Fibroblast of gingiva (primary cell): ENCODE data around the gene MXI1.
"Not testable (repeated sequence)": the region's sequence is repeated elsewhere in the genome, so short reads cannot be mapped to it uniquely, and the experiment has no call there.

Source experiments
- DNase-seq: peaks from one replicate; pipeline ENCODE4 v3.0.0-alpha.2; 2011; ENCODE audit warnings: low read depth

MXI1 gene

DNA sequence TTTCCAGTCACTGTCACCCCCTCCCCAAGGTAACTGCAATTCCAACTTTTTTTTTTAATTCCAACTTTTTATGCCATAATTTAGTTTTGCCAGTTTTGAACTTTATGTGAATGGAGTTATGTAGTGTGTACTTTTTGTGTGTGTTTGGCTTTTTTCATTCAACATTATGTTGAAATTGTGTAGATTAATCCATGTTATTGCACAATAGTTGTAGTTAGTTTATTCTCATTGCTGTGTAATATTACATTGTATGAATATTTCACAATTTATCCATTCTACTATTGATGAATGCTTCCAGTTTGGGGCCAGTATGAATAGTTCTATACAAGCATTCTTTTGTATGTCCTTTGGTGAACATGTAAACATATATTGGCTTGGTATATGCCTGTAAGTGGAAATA is 32.5 kb downstream of the MXI1 start:
- peak; percentile 14 for DNase-seq

DNA sequence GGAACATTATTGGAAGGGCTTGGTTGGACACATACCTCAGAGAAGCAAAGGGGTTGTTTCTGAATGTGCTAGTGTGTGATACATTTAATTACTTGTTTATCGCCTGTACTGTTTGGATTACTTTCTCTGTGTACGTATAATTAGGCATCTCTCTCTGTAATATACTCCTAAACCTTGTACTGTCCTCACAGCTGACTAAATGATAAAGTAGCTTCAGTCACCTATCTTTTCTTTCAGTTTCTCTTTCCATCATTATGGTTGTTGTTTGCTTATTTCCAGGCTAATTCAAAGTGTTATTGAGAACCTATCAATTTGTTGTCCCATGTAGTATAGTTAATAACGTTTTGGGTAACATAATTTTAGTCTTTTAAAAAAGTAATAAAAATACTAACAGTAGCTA is 34.0 kb downstream of the MXI1 start:
- no peak for DNase-seq

DNA sequence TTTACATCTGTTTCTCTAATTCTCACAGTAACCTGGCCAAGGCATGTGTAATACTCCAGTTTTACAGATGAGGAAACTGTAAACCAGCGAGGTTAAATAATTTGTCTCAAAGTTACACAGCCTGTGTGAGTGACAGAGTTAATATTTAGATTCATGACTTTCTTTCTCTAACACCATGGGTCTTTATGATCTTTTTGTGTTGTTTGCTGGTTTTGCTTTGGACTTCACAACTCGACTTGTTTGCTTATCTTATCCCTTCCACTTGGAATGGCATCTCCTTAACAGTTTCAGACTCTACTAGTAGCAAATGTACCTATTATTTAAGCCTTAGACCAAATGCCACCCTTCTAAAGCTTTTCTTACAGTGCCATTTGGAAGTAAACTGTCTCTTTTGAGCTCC is 34.4 kb downstream of the MXI1 start:
- DNase-seq = no peak

DNA sequence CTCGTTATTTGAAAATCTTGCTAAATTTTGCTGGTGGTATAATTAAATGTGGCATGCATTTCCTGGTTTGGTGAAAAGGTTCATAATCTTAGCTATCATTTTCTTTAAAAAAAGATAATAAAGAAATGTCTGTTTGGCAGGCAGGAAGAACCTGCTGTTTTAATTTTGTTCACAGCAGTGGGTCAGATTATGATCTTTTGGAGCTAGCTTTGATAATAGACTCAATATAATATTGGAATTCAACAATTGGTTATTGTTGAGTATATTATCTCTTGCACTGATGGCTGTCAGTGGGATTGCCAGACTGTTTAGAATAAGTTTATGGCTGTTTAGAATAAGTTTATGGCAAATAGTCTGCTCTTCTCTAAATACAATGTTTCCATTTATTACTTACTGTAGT is 35.1 kb downstream of the MXI1 start:
- DNase-seq = no peak

DNA sequence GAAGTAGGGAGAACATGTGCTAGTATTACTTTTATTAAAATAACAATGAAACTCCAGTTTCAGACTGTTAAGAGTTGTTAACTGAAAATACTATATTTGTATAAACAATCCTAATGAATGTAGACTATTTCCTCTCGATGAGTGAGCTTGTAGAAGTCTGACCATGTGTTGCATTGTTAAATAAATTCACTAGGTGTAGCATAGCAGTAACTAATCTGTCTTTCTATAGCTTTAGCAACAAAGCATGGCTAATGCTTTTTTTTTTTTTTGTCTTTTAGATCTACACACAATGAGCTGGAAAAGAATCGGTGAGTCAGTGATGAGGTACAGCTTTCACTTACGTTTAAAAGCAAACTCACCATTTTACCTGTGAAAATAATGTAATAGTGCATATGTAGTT is 37.1 kb downstream of the MXI1 start:
- no peak for DNase-seq

DNA sequence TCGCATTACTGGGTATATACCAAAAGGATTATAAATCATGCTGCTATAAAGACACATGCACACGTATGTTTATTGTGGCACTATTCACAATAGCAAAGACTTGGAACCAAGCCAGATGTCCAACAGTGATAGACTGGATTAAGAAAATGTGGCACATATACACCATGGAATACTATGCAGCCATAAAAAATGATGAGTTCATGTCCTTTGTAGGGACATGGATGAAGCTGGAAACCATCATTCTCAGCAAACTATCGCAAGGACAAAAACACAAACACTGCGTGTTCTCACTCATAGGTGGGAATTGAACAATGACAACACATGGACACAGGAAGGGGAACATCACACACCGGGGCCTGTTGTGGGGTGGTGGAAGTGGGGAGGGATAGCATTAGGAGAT is 40.4 kb downstream of the MXI1 start:
- DNase-seq = not testable (repeated sequence)

DNA sequence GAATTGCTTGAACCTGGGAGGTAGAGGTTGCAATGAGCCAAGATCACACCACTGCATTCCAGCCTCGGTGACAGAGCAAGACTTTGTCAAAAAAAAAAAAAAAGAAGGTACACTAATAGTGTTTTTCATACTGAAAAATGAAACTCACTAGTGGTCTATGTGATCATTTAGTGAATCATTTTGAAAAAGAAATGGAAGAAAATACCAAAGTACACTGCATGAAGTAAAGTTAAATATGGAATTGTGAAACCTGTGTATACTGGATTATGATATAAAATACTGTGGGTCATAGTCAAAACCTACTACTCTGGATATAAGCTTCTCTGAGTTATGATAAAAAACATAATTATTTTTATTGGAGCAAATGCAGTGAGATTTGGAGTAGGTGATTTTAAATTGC is 42.1 kb downstream of the MXI1 start:
- not testable (repeated sequence) for DNase-seq

DNA sequence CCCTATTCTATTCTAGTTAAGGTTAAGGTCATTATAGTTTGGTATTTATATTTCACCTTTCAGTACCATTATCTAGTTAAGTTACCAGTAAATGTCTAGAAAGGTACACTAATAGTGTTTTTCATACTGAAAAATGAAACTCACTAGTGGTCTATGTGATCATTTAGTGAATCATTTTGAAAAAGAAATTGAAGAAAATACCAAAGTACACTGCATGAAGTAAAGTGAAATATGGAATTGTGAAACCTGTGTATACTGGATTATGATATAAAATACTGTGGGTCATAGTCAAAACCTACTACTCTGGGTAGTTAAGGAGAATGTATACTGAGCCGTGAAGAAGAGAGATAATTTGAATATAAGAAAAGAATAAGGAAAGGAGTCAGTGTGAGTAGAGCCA is 44.0 kb downstream of the MXI1 start:
- DNase-seq = not testable (repeated sequence)

DNA sequence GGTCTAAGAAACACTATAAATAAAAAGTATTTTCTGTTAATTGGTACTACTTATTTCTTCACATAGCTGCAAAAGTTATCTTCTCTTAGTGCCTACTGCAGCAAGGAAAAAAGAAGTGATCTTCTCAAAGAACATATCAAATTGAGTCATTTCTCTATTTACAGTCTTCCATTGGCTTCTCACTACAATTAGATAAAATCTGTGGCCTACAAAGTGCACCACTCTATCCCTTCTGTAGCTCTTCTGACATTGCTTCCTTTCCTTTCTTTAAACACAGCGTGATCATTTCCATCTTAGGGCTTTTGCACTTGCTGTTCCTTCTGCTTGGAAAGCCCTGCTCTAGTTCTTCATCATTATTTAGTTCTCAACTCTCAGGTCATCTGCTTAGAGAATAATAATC is 44.7 kb downstream of the MXI1 start:
- DNase-seq = no peak

DNA sequence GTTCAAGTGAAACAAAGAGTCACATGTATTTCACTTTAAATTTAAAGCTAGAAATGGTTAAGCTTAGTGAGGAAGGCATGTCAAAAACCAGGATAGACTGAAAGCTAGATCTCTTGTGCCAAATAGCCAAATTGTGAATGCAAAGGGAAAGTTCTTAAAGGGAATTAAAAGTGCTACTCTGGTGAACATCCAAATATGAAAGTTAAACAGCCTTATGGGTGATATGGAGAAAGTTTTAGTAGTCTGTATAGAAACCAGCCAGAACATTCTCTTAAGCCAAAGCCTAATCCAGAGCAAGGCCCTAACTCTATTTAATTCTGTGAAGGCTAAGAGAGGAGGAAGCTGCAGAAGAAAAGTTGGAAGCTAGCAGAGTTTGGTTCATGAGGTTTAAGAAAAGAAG is 47.1 kb downstream of the MXI1 start:
- no peak for DNase-seq

DNA sequence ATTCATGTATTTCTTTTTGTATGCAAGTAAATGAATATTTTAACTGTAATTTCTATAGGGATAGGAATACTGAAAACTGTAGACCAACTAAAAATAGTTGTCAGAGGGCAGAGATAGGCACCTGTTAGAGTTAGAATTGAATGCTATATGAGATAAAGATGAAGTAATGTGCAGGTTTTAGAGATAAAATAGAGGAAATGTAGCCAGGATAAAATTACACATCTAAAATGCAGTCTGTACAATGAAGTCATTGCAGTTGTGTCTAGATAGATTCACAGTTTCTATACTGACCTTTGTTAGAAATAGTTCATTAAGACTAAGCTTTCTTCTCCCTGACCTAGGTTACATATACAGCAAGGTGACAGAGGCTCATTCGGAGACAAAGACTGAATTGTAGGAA is 51.1 kb downstream of the MXI1 start:
- DNase-seq = no peak

DNA sequence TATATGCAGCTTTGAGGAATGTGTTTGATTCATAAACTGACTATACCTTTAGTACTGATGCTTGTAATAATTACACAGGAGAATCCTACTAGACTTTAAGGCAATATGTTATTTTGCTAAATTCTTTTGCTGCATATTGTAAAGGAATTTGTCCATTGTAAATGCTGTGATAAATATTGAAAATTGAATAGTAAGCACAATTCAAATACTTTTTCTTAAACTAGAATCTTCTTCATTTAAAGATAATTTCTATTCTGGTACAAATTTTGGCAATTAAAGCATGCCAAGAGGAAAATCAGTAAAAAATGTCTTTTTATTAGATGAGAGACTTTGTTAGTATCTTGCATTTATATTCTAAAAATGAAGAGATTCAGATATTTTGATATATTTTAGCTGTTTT is 51.9 kb downstream of the MXI1 start:
- DNase-seq = no peak

DNA sequence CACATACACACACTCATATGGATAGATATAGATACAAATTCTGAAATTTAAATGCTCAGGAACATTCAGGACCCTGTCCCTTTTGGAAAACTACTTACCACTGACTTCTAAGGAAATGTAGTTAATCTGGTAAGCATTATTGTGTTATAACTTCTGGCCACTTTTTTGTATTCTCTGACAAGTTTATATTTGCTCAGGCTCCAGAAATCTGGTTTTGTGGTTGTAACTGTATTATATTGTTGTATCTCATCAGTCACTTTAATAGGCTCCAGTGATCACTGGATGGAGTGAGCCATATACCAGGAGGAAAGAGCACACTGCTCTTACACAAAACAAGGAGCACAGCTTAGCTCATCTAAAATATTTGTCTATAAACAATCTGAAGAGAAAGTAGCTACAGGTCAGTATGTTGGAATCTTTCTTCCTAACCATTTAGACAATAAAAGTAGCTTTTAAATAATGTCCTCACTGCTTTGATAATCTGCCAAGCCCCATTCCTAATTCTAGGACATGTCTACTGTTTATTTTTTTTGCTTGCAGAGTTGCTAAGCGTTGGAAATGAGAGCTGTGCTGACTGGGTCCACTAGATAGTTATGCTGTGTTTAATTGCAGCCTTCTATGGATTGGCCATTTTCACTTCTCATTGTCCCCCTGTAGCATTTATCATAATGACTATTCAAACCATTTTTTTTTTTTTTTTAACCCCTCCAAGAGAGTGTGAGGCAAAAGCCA is 53.5 kb downstream of the MXI1 start:
- DNase-seq = peak; percentile 56

DNA sequence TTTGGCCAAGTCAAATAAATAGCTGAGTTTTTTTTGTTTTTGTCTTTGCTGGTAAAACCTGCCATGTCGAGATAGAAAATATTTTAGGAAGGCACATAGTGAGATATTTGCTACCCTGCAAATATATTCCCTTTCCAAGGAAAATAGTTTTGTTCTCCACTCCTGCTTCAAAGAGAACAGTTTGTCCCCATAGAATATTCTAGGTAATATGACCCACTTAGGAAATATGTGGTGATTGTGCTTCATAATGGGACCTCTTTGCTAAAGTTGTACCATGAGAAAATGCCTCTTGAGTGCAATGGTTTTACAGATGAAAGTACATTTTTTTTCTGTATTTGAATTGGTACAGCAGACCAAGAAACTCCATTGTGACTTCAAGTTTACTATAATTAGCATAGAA is 55.8 kb downstream of the MXI1 start:
- peak; percentile 16 for DNase-seq

DNA sequence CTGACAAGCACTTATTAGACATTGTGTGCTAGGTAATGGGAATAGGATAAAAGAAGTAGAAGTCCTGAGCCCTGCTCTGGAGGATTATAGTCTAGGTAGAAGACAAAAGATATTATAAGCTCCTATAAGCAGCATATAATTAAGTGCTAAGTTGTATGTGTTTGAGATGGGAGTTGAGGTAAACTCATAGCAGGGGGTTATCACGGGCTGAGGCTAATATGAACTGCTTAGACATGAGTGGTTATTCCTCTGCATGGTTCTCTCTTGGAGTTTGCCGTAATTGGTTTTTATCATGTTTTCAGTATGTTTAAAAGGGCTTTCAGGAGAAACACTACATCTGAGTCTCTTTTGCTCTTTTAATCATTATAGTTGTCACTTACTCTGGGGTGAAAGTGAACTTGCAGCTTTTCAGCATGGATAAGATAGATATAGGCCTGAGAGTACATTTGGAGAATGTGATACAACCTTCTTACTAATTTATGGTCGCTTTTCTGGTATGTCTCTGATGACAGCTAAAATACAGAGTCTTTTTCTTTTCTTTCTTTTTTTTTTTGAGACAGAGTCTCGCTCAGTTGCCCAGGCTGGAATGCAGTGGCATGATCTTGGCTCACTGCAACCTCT is 58.3 kb downstream of the MXI1 start:
- no peak for DNase-seq

DNA sequence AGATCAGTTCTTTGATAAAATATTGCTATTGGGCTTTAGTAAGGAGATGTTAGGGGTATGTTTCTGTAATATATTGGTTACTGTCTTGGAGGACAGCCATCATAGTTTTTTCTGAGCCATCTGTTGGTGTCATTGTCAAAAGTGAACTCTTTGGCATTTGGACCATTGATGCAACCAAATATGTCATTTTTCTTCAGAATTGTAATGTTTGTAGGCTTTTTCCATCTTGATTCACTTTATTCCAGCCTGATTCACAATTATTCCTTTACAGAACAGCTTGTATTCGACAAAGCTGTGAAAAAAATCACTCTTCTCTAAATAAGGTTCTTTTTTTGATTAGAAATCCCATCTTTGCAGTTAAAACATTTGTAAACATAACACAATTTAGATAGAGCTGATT is 59.9 kb downstream of the MXI1 start:
- DNase-seq = no peak

DNA sequence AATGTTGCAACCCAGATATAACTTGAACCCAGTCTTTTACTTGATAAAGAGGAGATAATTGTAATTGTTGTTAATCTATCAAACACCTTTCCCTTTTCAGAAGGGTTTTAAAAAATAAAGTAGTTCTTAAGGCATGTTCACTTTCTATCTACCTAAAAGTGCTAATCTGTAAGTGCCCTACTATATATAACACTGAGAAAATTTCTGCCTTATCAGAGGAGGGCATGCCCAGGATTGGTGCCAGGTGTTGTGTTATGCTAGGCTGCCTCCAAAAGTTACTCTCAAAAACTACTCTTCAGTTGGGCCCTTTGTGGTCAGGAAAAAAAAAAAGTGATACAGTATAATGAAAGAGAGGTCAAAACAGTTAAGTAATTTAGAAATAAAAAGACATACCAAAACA is 61.0 kb downstream of the MXI1 start:
- DNase-seq = no peak

DNA sequence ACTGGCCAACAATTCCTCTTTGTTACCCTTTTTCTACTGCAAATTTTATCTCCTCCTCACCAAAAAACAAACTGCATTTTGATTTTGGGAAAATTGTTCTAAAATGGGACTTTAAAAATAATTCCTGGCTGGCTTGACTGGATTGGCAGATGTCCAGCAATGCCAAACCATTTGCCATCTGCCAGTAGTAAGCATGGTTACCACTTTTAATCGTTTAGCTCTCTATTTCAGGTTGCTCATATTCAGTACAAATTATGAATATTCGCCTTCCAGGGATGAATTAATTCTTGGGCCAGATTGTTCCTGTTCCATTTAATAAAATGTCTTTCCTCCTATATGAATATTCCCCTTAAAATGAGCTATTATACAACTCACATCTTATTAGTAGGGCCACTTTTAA is 61.6 kb downstream of the MXI1 start:
- DNase-seq = no peak

DNA sequence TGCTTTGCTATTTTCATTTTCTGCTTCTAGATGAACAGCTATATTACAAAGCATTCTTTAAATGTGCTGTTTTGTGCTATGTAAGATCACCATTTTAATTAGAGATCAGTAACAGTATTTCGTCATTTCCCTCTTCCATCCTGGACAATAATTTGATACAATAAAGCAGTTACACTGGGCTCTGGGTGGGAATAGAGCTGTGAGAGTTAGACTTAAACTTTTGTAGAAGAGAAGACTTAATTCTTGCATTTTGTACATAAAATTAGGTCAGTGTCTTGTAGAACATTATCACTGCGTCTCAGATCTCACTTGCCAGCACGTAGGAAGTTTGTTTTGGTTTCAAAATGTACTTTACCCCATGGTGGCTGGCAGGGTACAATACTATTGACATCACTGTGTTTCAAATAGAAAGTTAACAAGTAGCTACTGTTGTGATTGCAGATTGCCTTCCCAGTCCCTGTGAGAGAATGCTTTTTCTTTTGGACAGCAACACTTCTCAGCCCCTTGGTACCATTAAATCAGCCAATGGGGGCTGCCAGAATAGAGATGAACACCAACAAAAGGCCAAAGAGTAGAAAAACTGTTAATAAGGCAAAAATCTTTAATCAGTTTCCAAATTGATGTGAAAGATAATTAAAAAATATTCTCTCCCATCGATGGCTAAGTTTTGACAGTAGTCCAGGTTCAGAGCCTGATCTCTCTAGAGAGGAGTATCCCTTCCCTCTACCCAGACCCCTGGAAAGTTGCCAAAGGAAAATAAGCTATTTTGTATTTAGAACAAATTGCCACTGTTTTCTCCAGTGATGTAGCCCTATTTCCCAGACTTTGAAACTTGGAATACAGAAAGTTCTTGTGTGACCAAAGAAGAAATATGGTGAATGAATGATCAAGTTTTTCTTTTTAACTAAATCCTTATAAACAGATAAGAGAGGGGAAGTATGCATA is 62.2 kb downstream of the MXI1 start:
- peak; percentile 64 for DNase-seq

DNA sequence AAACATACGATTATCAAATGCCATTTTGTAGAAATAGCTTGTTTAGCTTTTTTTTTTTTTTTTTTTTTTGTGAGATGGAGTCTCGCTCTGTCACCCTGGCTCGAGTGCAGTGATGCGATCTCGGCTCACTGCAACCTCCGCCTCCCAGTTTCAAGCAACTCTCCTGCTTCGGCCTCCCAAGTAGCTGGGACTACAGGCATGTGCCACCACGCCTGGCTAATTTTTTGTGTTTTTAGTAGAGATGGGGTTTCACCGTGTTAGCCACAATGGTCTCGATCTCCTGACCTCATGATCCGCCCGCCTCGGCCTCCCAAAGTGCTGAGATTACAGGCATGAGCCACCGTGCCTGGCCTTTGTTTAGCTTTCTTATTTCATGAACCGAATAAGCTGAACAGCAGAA is 65.6 kb downstream of the MXI1 start:
- DNase-seq = not testable (repeated sequence)

DNA sequence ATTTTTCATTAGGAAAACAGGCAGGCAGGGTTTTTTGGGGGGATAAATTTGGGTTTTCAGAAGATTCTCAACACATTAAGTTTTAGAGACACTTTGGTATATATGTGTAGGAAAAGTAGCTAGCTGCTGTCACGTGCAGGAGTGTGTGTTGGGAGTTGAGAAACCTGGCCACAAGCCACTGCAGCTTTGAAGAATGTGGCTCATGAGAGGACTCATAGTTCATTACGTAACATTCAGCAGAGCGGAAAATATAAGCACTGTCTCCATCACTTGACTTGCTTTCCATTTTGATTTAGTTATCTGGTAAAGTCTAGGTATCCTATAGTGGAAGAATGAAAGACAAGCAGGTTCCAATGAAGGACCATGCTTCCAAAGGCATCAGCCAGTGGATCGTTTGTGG is 66.1 kb downstream of the MXI1 start:
- peak; percentile 84 for DNase-seq

DNA sequence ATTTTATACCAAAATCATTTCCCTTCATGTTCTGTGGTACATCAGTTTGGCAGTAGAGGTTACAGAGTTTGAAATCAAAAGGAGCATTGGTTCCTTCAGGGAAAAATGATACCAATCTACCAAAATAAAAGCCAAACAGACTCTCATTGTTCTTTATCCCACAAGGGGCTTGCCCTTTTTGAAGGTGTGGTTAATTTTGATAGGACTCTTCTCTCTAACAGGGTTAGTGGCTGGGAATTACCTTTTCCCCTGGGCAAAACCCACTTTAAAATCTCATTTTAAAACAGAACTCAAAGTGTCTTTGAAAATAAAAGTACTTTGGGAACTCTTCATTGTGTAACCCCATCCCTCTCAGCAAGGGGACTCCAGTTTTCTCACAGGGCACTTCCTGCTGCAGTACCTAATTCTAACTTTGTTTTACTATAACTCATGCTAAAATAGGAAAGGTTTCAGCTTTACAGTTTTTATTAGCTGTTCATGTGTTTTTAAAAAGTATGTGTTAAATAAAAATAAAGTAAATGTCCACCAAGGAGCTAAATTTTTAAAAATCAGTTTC is 66.7 kb downstream of the MXI1 start:
- DNase-seq = no peak

DNA sequence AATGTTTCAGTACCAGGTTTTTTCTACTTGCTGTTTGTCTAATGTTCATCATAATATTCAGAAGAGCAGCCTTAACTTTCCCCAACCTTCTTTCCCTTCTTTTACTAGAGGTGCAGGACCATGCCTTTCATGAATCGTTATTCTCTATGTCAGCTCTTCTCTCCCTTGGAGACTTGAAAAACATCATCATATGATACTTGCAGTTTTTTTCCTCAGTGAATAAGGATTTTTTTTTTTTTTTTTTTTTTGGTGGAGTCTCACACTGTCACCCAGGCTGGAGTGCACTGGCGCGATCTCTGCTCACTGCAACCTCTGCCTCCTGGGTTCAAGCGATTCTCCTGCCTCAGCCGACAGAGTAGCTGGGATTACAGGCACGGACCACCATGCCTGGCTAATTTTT is 67.2 kb downstream of the MXI1 start:
- no peak for DNase-seq
